AG10803 (cell line): Measurements from ENCODE around the gene GPC5.

Experiments
- DNase-seq: peaks from one replicate; pipeline ENCODE4 v3.0.0; 2010; ENCODE audit warnings: low read depth
- H3K4me3 ChIP-seq: 2 replicates; pipeline ENCODE4 v1.5.1; 2011; ENCODE audit warnings: mild to moderate bottlenecking, low read length, control low read depth
- CTCF ChIP-seq: conservative IDR thresholded peaks from 2 replicates; pipeline ENCODE4 v1.5.1; 2011; ENCODE audit warnings: mild to moderate bottlenecking, low read length, control low read depth, inconsistent platforms

The GPC5 gene

GRCh38 chr13:91516799-91517198 lies 118.4 kb downstream of the GPC5 start:
- no peak overlapping the region for H3K4me3 ChIP-seq
- TF ChIP-seq CTCF = no peak
- DNase-seq = no peak

GRCh38 chr13:91520952-91521351 lies 122.5 kb downstream of the GPC5 start:
- DNase-seq = no peak
- no peak for TF ChIP-seq CTCF
- no peak overlapping the region for H3K4me3 ChIP-seq

- H3K4me3 ChIP-seq = no peak overlapping the region
- no peak for TF ChIP-seq CTCF
- no peak for DNase-seq
Measured at GRCh38 chr13:91523116-91523515, 124.7 kb downstream of the GPC5 start.

- H3K4me3 ChIP-seq = no peak overlapping the region
- no peak for DNase-seq
- TF ChIP-seq CTCF = no peak
Measured at GRCh38 chr13:91526543-91527033, 128.2 kb downstream of the GPC5 start.

- no peak for TF ChIP-seq CTCF
- DNase-seq = no peak
- H3K4me3 ChIP-seq = no peak overlapping the region
Measured at GRCh38 chr13:91529739-91530482, 131.5 kb downstream of the GPC5 start.

- H3K4me3 ChIP-seq = no peak overlapping the region
- no peak for TF ChIP-seq CTCF
- no peak for DNase-seq
Measured at GRCh38 chr13:91531646-91532045, 133.2 kb downstream of the GPC5 start.

- no peak overlapping the region for H3K4me3 ChIP-seq
- no peak for TF ChIP-seq CTCF
- no peak for DNase-seq
Measured at GRCh38 chr13:91533354-91533753, 134.9 kb downstream of the GPC5 start.
